HG03575 (cell line): ENCODE data around the gene NDUFS6.

Source experiments
- ATAC-seq: cut with Tn5 transposase; IDR thresholded peaks from one replicate; pipeline ENCODE4 v1.9.1; 2021; ENCODE audit not compliant: unreplicated experiment, insufficient number of reproducible peaks, low FRiP score; ENCODE audit errors: extremely low read depth

The NDUFS6 gene

DNA sequence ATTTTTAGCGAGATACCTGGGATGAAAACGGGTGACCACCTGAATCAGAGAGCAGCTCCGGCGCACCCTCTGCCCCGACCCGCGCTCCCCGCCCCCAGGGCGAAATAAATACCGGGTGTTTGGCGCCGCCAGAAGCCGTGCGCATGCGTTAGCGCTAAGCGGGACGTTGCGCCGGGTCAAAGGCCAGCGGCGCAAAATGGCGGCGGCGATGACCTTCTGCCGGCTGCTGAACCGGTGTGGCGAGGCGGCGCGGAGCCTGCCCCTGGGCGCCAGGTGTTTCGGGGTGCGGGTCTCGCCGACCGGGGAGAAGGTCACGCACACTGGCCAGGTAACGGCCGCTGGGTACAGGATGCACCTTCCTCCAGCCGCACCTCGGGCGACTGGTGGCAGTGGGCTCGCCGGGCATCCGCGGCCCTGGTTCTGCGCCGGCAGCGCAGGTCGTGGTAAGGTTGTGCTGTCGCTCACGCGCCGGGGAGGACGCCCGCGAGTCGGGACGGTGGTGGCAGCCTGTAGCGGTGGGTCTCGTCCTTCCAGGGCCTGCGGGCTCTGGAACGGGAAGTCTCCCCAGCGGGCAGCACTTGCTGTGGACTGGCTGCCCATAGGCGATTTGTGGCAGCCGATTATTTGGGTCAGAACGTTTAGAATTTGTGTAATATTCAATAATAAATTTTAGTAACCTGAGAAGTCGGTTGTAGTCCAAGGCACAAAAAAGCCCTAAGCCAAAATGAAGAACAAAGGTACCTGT, at the start of gene NDUFS6:
Gene NDUFS6 (plus strand): TSS at position 186 of the 745 bp plus-strand sequence. CDS start 11 bp downstream, at position 197.
- peak; percentile 28 for ATAC-seq

DNA sequence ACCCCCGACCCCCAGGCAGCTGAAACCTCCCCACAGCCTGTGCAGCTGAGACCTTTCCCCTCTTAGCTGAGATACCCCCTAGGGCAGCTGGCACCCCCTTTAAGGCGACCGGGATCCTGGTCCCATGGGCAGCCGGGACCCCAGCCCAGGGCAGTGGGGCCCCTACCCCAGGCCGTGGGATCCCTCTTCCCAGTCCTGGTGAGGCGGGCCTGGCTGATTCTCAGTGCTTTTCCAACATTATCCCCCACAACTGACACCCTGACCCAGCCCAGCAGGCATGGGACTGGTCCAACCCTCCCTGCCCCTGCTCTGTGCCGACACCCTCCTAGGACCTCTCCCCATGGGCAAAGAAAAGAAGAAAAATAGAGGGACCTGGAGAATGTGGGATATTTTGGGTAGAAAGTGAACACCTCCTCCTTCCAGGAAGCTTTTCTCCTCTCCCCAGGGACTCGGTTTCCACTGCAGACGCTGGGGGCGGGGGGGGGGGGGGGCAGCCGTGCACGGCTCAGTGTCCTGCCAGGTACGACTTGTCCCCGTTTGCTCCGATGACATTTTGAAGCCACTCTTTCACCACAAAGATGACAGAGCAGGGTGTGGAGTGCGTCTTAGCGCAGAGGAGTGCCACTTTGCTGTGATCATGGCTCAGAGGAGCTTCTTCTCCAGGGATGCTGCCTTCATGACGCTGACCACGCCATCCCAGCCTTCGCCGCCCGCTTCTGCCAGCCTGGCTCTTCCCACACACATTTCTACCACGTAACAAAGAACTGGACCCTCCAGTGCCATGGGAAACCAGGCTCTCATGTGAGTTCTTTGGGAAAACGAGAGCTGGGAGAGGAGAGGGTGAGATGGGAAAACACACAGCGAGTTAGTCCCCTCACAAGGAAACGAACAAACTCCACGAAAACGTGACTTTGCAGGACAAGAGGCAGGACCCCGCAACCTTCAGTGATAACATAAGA, 49.1 kb upstream of the NDUFS6 start:
- no peak for ATAC-seq

DNA sequence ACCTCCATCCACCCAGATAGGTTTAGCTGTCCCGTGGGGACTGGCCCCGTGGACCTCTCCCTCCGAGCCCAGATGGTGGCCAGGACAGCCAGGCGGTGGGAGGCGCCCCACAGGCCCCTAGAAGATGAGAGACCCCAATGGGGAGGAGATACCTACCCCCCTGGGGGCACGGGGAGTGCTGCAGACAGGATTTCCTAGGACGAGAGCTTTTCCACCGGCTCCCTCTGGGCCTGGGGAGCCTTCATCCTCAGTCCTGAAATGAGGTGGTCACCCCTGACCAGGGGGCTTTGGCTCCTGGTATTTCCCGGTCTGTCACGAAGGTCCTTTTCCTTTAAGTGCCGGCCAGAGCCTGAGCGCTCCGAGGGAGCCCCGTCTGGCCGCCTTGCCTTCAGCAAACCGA, 48.3 kb upstream of the NDUFS6 start:
- no peak for ATAC-seq

DNA sequence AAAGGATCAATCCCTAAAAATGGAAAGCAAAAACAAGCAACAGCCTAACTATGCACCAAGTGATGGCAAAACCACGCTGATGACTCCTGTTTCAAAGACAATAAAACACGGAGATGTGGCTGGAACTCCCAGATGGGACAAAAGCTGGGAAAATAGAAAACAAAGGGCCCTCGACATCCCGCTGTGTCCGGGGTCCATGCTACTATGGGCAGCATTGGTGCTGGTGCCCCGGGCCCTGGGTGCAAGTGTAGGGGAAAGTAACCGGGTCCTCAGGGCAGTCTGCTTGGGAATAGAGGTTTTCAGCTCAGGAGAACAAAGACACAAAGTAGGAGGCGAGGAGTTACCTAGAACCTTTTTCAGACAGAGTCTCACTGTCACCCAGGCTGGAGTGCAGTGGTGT, 47.7 kb upstream of the NDUFS6 start:
- ATAC-seq: no peak

DNA sequence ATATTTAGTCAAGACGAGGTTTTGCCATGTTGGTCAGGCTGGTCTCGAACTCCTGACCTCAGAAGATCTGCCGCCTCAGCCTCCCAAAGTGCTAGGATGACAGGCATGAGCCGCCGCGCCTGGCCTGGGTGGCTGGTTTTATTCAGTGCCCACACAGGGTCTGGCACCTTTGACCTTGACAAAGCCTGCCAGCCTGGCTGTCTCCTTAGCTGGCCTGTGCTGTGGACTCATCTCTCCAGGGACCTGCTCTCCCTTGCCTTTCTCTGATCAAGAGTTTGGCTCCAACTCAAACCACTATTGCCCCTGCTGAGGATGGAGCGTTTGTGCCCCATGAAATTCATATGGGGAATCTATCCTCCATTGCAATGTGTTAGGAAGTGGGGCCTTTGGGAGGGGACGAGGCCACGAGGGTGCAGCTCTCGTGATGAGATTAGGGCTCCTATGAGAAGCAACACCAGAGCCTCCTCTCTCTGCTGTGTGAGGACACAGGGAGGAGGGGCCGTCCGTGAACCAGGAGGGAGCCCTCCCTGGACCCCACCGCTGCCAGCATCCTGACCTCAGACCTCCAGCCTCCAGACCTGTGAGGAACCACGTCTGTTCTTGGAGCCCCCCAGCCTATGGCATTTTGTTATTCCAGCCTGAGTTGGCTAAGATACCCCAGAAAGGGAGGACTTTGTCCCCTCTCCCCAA, 46.5 kb upstream of the NDUFS6 start:
- ATAC-seq: no peak

DNA sequence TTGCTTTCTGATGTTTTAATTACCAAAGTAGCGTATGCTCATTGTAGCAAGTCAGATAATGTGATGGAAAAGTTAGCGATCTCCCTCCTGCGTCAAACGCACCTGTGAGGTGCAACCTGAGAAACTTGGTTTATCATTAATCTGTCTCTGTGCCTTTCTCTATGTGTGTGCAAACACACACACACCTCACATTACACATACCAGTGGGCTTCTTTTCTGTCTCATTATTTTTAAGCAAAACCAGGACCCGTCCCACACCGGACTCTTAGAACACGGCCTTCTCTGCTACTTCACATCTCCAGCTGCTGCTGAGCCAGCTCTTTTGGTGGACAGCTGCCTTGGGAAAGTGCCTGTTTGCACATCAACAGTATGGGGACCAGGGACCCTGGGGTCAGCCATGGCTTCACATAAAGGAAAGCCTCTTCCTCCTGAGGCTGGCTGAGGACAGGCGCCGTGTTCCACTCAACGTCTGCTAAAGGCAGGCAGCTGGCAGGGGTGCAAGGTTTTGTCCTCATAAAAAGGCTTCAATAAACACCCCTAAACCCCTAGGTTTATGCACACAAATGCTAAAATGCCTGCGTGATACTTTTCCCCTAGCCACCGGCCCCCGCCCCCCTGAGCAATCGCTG, 45.8 kb upstream of the NDUFS6 start:
- no peak for ATAC-seq

DNA sequence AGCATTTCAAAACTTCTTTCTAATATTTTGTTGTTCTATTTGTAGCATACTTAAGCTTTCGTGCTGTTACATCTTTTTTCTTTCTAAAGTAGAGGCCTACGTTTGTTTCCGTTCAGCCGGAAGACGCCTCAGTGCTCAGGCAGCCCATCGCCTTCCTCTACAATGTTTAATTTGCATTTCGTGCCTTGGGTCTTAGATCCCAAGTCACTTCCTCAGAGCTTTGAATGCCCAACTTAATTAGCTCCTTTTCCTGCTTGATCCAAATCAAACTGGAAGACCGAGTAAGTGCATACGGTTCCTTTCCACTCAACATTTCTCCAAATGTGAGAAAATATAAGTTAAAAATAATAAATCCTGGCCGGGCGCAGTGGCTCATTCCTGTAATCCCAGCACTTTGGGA, 44.7 kb upstream of the NDUFS6 start:
- no peak for ATAC-seq

DNA sequence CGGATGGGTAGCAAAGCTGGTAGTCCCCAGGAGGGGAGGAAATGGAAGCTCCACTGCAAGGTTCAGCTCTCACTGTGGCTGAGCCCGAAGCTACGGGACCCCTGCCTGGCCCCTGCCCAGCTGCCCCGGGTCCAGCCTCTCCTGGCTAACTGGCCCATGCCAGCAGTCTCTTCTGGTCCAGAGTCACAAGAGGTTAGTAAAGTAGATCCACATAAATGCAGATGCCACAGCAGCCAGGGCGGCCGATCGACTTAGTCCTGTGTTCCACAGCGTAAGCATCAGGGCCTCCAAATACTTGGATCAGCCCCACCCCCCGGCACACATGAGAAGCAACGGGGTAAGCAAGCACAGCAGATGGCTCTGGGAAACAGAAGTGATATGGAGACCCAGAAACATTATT, 43.7 kb upstream of the NDUFS6 start:
- no peak for ATAC-seq

DNA sequence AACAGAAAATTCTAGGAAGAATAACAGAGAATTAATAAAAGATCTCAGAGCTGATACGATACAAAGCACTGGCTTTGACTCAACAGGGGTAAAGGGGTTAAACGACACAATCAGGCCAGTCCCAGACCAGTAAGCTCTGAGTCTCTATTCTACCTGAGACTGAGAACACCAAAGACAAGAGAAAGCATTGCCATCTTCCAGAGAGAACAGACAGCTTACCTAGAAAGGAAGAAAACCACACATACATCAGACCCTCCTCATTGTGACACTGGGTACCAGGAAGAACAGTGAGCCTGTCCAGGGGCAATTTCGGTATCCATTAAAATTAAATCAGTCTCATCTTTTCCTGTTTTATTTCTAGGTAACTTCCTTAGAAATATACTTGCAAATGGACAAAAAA, 42.6 kb upstream of the NDUFS6 start:
- no peak for ATAC-seq

DNA sequence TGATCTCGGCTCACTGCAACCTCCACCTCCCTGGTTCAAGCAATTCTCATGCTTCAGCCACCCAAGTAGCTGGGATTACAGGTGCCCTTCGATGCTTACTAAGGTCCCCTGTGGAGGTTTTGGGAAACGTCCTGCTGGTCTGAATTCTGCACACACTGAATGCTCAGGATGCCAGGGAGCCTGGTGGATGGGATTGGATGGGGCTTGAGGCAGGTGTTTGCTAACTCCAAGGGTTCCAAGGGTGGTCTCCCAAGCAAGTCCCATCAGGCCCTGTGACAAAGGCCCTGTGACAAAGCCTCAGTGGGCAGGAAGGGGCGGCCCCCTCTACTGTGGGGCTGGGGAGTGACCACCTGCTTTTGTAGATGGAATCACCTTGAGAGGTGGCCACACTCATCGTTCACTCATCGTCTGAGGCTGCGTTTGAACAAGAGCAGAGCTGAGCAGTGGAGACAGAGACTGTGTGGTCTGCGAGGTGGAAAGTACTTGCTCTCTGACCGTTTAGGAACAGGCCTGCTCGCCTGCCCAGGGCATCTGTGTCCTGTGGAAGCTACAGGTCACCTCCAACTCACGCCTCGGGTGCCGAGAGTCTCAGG, 41.7 kb upstream of the NDUFS6 start:
- ATAC-seq: no peak

DNA sequence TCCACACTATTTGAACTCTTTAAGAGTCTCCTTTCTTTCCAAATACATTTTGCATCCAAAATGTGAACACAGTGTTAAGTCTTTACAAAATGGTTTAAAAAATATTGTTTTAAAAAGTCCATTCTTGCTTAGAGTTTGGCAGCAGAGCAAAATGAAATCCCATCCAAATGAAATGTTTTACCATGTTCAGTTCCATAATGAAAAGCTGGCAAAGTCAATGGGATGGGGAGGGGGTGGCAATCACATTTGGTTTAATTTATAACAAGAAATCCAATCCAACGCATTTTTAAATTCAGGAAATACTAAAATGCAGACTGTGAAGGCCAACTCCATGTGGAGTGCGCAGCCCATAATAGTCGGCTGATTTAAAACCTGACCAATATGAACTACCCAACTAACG, 41.0 kb upstream of the NDUFS6 start:
- ATAC-seq: no peak

DNA sequence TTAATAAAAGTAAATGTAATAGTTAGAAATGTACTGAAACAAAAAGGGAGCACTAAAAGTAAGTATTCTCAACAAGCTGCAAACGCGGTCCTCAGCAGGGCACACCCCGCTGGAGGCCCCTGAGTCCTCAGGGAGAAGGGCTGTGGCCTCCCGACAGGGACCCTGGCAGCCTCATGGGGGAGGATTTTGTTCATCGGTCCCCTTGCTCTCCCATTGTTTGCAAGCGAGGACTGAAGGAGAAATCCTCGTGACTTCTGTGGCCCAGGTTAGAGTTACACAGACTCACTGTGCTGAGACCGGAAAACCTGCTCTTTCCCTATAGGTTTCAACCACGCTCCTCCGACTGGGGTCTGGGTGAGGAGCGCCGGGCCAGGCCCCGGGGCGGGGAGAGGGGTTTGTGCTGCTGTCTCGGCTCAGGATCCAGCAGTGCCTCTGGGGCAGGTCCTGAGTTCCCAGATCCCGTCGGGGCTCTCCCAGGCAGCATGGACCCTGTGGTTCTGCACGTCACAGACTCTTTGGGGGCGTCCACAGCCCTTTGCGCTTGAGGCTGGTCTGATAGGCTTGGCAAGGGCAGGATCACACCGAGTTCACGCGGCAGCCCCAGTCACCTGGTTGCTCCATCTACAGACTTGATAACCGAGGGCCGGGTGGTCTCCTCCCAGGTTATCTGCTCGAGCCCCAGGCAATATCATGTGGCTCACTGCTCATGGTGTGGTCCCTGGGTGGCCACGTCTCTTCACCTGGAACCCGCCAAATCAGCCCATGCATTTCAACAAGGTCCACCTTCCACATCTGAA, 40.4 kb upstream of the NDUFS6 start:
- ATAC-seq: no peak

DNA sequence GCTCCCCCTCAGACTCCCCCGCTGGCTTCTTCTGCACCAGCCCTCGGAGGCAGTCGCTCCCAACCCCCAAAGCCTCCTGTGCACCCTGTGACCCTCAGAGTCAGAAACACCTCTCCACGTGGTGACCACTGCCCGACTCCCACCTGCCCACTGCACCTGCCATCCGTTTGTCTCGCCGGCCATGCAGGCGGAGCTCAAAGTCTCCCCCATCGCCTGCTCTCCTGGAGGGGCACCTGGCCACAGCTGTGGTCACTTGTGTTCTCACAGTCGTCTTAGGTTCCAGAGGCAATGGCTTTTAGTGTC, 39.8 kb upstream of the NDUFS6 start:
- ATAC-seq: no peak

DNA sequence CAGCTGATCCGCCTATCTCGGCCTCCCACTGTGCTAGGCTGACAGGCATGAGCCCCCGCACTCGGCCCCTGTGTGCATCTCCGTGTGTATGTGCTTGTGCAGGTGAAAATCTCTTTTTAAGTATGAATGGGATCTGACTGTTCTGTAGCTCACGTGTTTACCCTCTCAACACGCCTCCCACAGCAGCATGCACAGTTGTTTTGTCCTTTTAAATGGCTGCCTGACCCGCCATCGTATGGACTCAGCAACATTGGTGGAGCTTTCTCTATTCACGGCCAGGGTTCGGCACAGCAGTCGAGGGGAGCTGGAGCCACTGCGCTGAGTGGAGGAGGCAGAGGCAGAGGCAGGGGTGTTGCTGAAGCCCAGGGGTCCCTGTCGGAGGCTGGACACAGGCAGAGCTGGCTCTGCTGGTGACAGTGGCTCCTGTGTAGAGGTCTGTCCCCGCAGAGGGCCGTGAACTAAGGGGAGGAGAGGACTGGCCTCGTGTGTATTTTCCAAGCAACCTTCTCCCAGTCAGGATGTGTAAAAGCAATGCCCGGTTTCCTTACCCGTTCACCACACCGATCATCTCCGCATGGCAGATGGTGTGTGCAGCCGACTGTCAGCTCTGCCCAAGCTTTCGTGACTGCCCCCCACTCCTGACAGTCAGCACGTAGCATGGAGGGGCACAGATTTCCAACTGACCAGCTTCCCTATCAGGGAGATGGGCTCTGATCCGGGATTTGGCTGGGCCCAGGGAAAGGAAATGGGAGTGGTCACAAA, 38.9 kb upstream of the NDUFS6 start:
- ATAC-seq: no peak

DNA sequence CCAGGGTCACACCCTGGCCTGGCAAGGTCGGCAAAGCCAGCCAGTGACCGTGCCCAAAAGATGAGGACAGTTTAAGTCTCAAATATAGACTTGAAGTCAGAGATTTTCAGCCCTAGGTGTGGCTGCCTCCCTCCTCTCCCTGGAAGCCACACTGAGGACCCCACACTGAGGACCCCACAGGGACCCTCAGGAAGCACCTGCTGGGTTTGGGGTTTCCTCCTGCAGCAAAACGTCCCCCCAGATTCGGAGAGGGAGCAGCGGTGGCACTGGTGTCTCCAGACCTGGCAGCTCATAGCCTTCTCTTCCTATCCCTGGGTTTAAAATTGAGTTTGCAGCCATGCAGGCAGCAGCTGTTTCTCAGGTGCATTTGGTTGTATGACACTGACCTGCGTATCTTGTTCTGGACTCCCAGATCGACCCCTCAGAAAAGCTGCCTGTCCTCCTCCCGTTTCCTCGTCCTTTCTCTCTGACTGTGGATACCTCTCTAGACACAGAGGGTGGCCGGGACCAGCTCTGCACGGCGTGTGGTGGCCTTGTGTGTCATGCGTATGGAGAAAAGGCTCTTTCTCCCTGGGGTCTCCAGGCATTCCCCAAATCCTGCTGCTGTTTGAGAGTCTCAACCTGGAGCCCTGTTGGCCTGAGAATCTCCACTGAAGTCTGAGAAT, 38.2 kb upstream of the NDUFS6 start:
- no peak for ATAC-seq

DNA sequence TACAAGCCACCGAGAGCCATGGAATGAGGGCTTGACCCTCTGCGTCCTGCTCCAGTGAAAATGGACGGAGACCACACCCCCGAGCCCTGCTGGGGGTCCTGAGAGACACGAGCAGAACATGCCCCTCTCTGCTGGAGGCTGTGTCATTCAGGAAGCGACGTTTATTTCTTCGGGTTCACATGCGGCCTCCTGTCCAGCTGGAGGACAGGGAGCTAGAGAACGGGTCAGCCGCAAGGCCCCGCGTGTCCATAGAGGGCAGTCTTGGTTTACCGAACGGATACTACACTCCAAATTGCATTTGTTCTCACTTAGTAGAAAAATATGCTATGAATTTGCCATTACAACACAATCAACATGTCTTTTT, 37.7 kb upstream of the NDUFS6 start:
- ATAC-seq: no peak

DNA sequence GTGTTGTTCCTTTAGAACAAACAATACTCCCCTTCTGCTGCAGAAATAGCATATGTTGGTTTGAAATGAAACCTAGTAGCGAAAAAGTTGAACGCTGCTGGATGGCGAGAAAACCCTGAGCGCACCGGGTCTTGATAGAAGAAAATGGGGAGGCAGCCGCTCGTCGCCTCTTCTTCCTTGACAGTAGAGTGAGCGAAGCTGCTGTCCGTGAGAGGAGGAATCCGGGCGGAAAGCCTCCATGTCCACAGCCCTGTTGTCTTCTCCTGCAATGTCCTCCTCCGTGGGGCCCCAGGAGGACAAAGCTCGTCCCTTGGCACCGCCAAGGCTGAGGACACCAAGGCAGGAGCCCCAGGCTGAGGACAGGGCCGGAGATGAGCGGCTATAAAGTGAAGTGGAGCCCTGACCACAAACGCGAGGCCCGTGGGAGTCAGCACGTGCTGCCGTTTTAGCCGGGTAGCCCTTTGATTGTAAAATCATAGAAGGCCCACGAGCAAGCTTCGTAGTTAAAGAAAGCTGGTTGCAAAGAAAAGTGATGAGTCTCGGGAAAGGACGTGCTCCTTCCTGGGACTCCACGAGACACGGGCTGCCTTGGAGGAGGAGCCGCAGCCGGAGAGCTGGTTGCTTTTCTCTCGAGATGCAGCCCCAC, 37.1 kb upstream of the NDUFS6 start:
- ATAC-seq: no peak
